ENCODE data around the gene CRTC1. TPM values are rescaled to one million over a fixed set of nuclear protein-coding genes. Genes with fewer than 3 reads are reported as not detected.

CRTC1 gene
- total and polyA plus RNA-seq, 7 donors = 4.5 to 12.5 (median 8.1) TPM

DNA sequence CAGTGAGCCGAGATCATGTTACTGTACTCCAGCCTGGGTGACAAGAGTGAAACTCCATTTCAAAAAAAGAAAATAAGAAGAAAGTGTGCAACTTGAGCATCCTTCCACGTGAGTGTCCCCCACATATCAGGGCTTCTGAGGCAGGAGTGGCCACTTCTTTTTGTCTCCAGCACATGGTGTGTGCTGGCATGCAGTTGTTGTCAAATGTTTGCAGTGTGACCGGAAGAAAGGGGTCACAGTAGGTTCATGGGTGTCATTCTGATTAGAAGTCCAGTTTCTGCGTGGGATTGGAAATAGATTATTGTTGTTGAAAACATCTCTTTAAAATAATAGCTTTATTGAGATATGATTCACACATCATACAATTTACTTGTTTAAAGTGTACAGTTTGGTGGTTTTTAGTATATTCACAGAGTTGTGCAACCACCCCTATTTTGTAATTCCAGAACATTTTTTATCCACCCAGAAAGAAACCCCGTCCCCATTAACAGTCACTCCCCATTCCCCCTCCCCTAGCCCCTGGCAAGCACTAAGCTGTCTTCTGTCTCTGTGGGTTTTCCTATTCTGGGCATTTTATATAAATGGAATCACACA is 2.2 kb downstream of the CRTC1 start:
- no peaks in the 10 kb centered on the region for H3K36me3 ChIP-seq (ENCODE audit: insufficient read depth in 1 of 2, low read depth in 1 of 2)
- DNase-seq = no peak
- 64 to 70% (median 66%) methylated on average over 5 of the region's 5 CpGs for WGBS, 3 donors

DNA sequence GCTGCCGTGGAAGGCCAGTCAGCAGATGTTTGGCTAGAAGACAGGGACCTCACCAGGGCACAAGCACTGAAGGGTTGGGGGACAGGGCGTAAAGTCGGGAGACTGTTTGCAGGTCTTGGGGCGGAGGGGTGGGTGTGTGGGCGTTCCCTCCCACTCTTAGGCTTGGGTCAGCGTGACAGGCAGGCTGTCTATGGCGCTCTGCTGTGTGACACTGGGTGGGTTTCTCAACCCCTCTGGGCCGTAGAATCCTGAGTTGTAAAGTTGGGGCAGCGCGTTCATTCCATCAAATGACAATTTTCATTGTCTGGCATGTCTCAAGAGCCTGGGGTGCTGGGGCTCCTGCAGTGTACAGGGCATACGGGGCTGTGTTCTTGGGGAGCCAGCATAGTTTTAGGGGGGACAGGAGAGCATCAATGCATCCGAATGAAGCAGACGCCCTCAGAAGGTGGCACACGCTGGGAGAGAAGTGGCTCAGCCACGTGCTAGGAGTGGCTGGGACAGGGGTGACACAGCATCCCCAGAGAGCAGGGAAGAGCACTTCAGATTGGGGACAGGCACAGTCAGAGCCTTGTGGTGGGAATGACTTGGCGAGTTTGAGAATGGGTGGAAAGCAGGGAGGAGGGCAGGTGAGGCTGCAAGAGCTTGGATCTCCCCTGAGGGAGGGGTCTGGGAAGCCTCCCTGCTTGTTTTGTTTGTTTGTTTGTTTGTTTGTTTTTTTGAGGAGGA is 4.4 kb downstream of the CRTC1 start:
- Histone ChIP-seq H3K9me3 (no peaks in the 10 kb centered on the region), H3K4me1 (peaks cover 9% of the 10 kb centered on the region), H3K36me3 (ENCODE audit: insufficient read depth in 1 of 2, low read depth in 1 of 2) (no peaks in the 10 kb centered on the region), H3K4me3 (no peak overlapping the region), H3K27ac (no peak overlapping the region), H3K27me3 (ENCODE audit: insufficient read depth in 3 of 3, low read length in 2 of 3) (no peaks in the 10 kb centered on the region)
- 91 to 92% (median 91%) methylated on average over 16 of the region's 16 CpGs for WGBS, 3 donors
- intact Hi-C loops (cut with DNase I) = loop anchor here (10.0 kb wide), 2 partner anchors 147 to 157 kb away; partner anchors contain the start of gene UPF1 (in 1 of the 2)
- TF ChIP-seq, protein P1, sequence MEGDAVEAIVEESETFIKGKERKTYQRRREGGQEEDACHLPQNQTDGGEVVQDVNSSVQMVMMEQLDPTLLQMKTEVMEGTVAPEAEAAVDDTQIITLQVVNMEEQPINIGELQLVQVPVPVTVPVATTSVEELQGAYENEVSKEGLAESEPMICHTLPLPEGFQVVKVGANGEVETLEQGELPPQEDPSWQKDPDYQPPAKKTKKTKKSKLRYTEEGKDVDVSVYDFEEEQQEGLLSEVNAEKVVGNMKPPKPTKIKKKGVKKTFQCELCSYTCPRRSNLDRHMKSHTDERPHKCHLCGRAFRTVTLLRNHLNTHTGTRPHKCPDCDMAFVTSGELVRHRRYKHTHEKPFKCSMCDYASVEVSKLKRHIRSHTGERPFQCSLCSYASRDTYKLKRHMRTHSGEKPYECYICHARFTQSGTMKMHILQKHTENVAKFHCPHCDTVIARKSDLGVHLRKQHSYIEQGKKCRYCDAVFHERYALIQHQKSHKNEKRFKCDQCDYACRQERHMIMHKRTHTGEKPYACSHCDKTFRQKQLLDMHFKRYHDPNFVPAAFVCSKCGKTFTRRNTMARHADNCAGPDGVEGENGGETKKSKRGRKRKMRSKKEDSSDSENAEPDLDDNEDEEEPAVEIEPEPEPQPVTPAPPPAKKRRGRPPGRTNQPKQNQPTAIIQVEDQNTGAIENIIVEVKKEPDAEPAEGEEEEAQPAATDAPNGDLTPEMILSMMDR (IDR thresholded peaks at IDR 0.05) = no peak
- no peak for ATAC-seq
- no peak for DNase-seq

More for the DNA sequence above, 2.2 kb downstream of the CRTC1 start:
- H3K4me3 ChIP-seq = no peak overlapping the region
- H3K4me1 ChIP-seq = peaks cover 11% of the 10 kb centered on the region
- intact Hi-C loops (cut with DNase I) = loop anchor here (10.0 kb wide), 2 partner anchors 149 to 159 kb away; partner anchors contain the start of gene UPF1 (in 1 of the 2)
- no peaks in the 10 kb centered on the region for H3K27me3 ChIP-seq (ENCODE audit: insufficient read depth in 3 of 3, low read length in 2 of 3)
- H3K27ac ChIP-seq = no peak overlapping the region
- TF ChIP-seq, protein P1 (IDR thresholded peaks at IDR 0.05) = no peak
- ATAC-seq = no peak
- H3K9me3 ChIP-seq = no peaks in the 10 kb centered on the region

DNA sequence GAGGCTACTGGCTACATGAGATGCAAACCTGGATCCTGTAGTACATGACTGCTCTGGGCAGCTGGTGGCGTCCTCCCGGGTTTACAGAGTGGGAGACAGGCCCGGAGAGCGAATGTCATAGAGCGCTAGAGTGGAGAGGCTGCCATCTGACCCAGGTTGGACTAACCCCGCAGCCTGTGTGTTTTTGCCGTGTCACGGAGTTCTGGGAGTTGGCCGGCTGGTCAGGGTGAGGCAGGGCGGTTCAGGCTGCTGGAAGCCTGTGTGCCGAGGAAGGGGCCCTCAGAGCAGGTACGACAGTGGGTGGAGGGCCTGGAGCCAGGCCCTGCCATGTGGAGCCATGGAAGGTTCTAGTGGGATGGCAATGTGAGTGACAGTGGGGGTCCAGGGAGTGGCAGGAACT is 12.5 kb downstream of the CRTC1 start:
- intact Hi-C loops (cut with DNase I) = no loop called here
- 83 to 90% (median 86%) methylated on average over 12 of the region's 12 CpGs for WGBS, 3 donors
- H3K27ac ChIP-seq = no peak overlapping the region

DNA sequence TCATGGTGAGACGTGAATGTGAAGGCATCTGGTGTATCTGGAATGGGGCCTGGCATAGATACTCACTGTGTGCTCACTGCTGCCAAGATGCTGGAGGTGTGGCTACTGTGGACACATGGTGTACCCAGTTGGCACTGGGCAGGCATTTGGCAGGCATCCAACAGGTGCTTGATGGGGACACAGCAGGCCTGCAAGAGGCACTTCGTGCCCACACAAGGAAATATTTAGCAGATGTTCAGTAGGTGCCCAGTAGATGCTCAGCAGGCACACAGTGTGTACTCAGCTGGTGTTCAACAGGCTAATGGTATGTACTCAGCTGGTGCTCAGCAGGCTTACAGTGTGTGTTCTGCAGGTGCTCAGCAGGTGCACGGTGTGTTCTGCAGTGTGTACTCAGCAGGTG is 14.2 kb downstream of the CRTC1 start:
- TF ChIP-seq, protein P1 (IDR thresholded peaks at IDR 0.05) = no peak
- WGBS, 3 donors = 47 to 73% (median 60%) methylated on average over 3 of the region's 3 CpGs
- peak in 3 of 4 donors; percentile 15 to 58 (median 35) for ATAC-seq
- no peaks in the 10 kb centered on the region for H3K36me3 ChIP-seq (ENCODE audit: insufficient read depth in 1 of 2, low read depth in 1 of 2)
- no peak overlapping the region for H3K27ac ChIP-seq
- peaks cover 27% of the 10 kb centered on the region for H3K4me1 ChIP-seq
- no peaks in the 10 kb centered on the region for H3K9me3 ChIP-seq
- no peaks in the 10 kb centered on the region for H3K27me3 ChIP-seq (ENCODE audit: insufficient read depth in 3 of 3, low read length in 2 of 3)
- intact Hi-C loops (cut with DNase I) = no loop called here
- no peak for DNase-seq
- no peak overlapping the region for H3K4me3 ChIP-seq

More for the DNA sequence above, 12.5 kb downstream of the CRTC1 start:
- no peaks in the 10 kb centered on the region for H3K27me3 ChIP-seq (ENCODE audit: insufficient read depth in 3 of 3, low read length in 2 of 3)
- DNase-seq (no peak), ATAC-seq (no peak)
- no peaks in the 10 kb centered on the region for H3K9me3 ChIP-seq
- H3K36me3 ChIP-seq (ENCODE audit: insufficient read depth in 1 of 2, low read depth in 1 of 2) = no peaks in the 10 kb centered on the region
- TF ChIP-seq, protein P1 (IDR thresholded peaks at IDR 0.05) = no peak
- no peak overlapping the region for H3K4me3 ChIP-seq
- H3K4me1 ChIP-seq = peaks cover 21% of the 10 kb centered on the region

Measured in psoas muscle (tissue), 8 donors.